Body of pancreas (tissue), 4 donors: ENCODE data around the gene TRMU. TPM values are rescaled to one million over a fixed set of nuclear protein-coding genes. Genes with fewer than 3 reads are reported as not detected.
A peak's percentile ranks its signal among the peaks of the same experiment; 100 is the strongest.

Experiments
- ATAC-seq: fragments of 150-250 bp; one replicate; pipeline ENCODE4 v1.9.1; 2016
- DNase-seq, 4 donors: peaks; one replicate each; pipeline ENCODE4 v3.0.0-alpha.2; 2019
- H3K27ac ChIP-seq, 4 donors: fragments of 200-600 bp; sonication (generic); 1 replicate in 3 of 4; 2 replicates in 1 of 4; pipeline versions ENCODE4 v1.5.1 to v1.6.1; 2016 to 2019; ENCODE audit warnings: mild to moderate bottlenecking in 1 of 4, mixed read lengths in 1 of 4, moderate library complexity in 1 of 4
- H3K27me3 ChIP-seq, 2 donors: fragments of 200-600 bp; sonication (generic); one replicate each; pipeline ENCODE4 v1.6.0; 2016; ENCODE audit warnings: mild to moderate bottlenecking in 1 of 2
- H3K36me3 ChIP-seq, 2 donors: fragments of 200-600 bp; sonication (generic); replicated peaks in 1 of 2; 2 replicates each; pipeline ENCODE4 v1.5.1; 2016; ENCODE audit warnings: low read depth in 2 of 2; ENCODE audit not compliant: insufficient read depth in 1 of 2
- H3K4me1 ChIP-seq: fragments of 200-600 bp; sonication (generic); one replicate; pipeline ENCODE4 v1.6.0; 2016
- H3K4me3 ChIP-seq, 2 donors: fragments of 200-600 bp; sonication (generic); 1 replicate in 1 of 2; 2 replicates in 1 of 2; pipeline ENCODE4 v1.5.1; 2016 to 2019
- H3K9me3 ChIP-seq, 3 donors: fragments of 200-600 bp; sonication (generic); 1 replicate in 2 of 3; 2 replicates in 1 of 3; pipeline ENCODE4 v1.5.1; 2016
- CTCF ChIP-seq, 7 experiments: fragments of 450-650 bp in 4 of 7; fragments of 200-600 bp in 3 of 7; sonication (generic) in 3 of 7; IDR thresholded peaks; one replicate each; pipeline ENCODE4 v1.5.1; 2016 to 2019; ENCODE audit warnings: antibody characterized with exemption in 7 of 7
- POLR2A ChIP-seq, 3 donors: fragments of 450-650 bp; IDR thresholded peaks; one replicate each; pipeline ENCODE4 v1.6.1; 2016; ENCODE audit warnings: antibody characterized with exemption in 3 of 3, mild to moderate bottlenecking in 2 of 3
- WGBS, 2 donors: methylation state at CpG; one replicate each; pipeline ENCODE4 v1.1.5; 2017; 5-methylcytosine and 5-hydroxymethylcytosine counted together
- intact Hi-C: fragments of 100-400 bp; cut with DNase I; formaldehyde crosslinking; loops from one replicate; pipeline ENCODE4 v1.15.1; 2023
- total RNA-seq, 2 donors: library from RNA; depleted of rRNA; stranded (reverse); fragments of >200 nt; gene quantifications; one replicate each; pipeline ENCODE4 v1.1.0, GENCODE V29; 2016

TRMU gene
- total RNA-seq, 2 donors from 2014 or later, result 34.2 to 43.5 TPM

GRCh38 chr22:46295277-46295971 is 40.1 kb upstream of the TRMU start:
- TF ChIP-seq POLR2A (IDR thresholded peaks at IDR 0.05) (no peak), CTCF (IDR thresholded peaks at IDR 0.05) (no peak)
- WGBS, 2 donors, result 73 to 93% methylated on average over 3 to 4 of the region's 4 CpGs
- Histone ChIP-seq H3K27me3 (no peaks in the 10 kb centered on the region), H3K4me1 (peaks cover 18% of the 10 kb centered on the region), H3K36me3 (peaks cover 0 to 2% of the 10 kb centered on the region in 2 donors), H3K9me3 (no peaks in the 10 kb centered on the region), H3K27ac (peak overlapping the region in 2 of 4 donors; percentile 91 to 92), H3K4me3 (no peak overlapping the region)
- intact Hi-C loops, result no loop called here
- DNase-seq (no peak), ATAC-seq (no peak)

- peaks cover 0 to 2% of the 10 kb centered on the region in 2 donors for H3K36me3 ChIP-seq
- peak within 1 kb of the TSS; percentile 63 to 92 (median 87) for H3K27ac ChIP-seq
- intact Hi-C loops, result no loop called here
- ATAC-seq (peak; percentile 99), DNase-seq (peak; percentile 97 to 99 (median 99))
- peaks cover 18% of the 10 kb centered on the region for H3K4me1 ChIP-seq
- H3K4me3 ChIP-seq, result peak within 1 kb of the TSS; percentile 0 to 14
- no peaks in the 10 kb centered on the region for H3K9me3 ChIP-seq
- no peaks in the 10 kb centered on the region for H3K27me3 ChIP-seq
- 3 to 4% methylated on average over 26 to 49 of the region's 76 CpGs for WGBS, 2 donors
- TF ChIP-seq POLR2A (IDR thresholded peaks at IDR 0.05) (peak; percentile 26 to 88 (median 80)), CTCF (IDR thresholded peaks at IDR 0.05) (peak in 5 of 7 experiments; percentile 8 to 50 (median 39))
Observed at GRCh38 chr22:46296257-46297150, 39.0 kb upstream of the TRMU start, which contains the start of gene GTSE1. GTSE1 (plus strand) TSS chr22:46296870; CDS start chr22:46297401, 531 bp downstream.

DNA sequence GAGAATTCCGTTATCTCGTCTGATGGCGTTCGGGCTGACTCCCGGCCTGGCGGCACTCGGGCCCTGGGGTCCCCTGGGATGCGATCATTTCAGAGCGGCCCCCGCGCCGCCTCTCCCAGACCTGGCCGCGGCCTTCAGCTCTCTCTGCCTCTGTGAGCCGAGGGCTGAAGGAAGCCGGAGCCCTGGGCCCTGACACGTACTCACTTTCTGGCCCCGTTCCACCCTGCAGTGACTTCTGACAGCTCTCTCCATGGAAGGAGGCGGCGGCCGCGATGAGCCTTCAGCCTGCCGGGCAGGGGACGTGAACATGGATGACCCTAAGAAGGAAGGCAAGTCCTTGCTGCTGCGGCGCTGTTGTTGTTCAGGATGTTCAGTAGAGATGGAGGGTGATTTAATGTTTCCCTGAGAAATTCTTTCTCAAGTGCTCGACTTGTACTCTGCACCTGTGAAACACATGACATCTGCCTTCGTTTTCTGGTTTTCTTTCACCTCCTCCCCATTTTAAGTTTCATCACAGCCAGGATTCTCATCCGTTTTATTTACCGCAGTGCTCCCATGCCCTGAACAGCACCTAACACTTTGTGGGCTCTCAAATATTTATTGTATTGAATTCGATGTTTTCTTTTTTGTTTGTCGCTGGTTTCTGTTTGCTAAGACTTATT is 38.2 kb upstream of the TRMU start:
- TF ChIP-seq POLR2A (IDR thresholded peaks at IDR 0.05) (no peak), CTCF (IDR thresholded peaks at IDR 0.05) (no peak)
- Histone ChIP-seq H3K27ac (no peak overlapping the region), H3K4me1 (peaks cover 18% of the 10 kb centered on the region), H3K4me3 (peak overlapping the region in 1 of 2 donors; percentile 9), H3K36me3 (no peaks in the 10 kb centered on the region), H3K9me3 (no peaks in the 10 kb centered on the region), H3K27me3 (no peaks in the 10 kb centered on the region)
- peak in 3 of 4 donors; percentile 14 to 35 (median 27) for DNase-seq
- no peak for ATAC-seq
- 4 to 6% methylated on average over 20 to 32 of the region's 32 CpGs for WGBS, 2 donors
- intact Hi-C loops, result no loop called here

- Histone ChIP-seq H3K27me3 (no peaks in the 10 kb centered on the region), H3K4me3 (no peak overlapping the region), H3K4me1 (peaks cover 18% of the 10 kb centered on the region), H3K27ac (no peak overlapping the region), H3K9me3 (no peaks in the 10 kb centered on the region), H3K36me3 (no peaks in the 10 kb centered on the region)
- ATAC-seq (no peak), DNase-seq (no peak)
- TF ChIP-seq POLR2A (IDR thresholded peaks at IDR 0.05), result no peak
- no peak for TF ChIP-seq CTCF (IDR thresholded peaks at IDR 0.05)
- intact Hi-C loops, result no loop called here
- 92 to 95% methylated on average over 13 of the region's 13 CpGs for WGBS, 2 donors
Observed at GRCh38 chr22:46299101-46299500, 36.4 kb upstream of the TRMU start.
